ENCODE data around the gene AOC2. TPM values are rescaled to one million over a fixed set of nuclear protein-coding genes. Genes with fewer than 3 reads are reported as not detected.

The AOC2 gene
- total and polyA plus RNA-seq, 2 of the 13 experiments (the other 11 are each of a cell fraction or from before 2014, with no cell fraction given) = 1.2 to 3.3 TPM

GRCh38 chr17:42873315-42873714 lies 28.9 kb downstream of the AOC2 start (continued):
- TF ChIP-seq, protein P1, sequence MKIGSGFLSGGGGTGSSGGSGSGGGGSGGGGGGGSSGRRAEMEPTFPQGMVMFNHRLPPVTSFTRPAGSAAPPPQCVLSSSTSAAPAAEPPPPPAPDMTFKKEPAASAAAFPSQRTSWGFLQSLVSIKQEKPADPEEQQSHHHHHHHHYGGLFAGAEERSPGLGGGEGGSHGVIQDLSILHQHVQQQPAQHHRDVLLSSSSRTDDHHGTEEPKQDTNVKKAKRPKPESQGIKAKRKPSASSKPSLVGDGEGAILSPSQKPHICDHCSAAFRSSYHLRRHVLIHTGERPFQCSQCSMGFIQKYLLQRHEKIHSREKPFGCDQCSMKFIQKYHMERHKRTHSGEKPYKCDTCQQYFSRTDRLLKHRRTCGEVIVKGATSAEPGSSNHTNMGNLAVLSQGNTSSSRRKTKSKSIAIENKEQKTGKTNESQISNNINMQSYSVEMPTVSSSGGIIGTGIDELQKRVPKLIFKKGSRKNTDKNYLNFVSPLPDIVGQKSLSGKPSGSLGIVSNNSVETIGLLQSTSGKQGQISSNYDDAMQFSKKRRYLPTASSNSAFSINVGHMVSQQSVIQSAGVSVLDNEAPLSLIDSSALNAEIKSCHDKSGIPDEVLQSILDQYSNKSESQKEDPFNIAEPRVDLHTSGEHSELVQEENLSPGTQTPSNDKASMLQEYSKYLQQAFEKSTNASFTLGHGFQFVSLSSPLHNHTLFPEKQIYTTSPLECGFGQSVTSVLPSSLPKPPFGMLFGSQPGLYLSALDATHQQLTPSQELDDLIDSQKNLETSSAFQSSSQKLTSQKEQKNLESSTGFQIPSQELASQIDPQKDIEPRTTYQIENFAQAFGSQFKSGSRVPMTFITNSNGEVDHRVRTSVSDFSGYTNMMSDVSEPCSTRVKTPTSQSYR (CRISPR knock-in tag; IDR thresholded peaks at IDR 0.05; ENCODE audit: borderline replicate concordance) = no peak
- TF ChIP-seq ERF (CRISPR knock-in tag; IDR thresholded peaks at IDR 0.05) (0 out of 2 replicates have a peak, but pooled peaks have one; percentile 15), IRX3 (CRISPR knock-in tag; IDR thresholded peaks at IDR 0.05; ENCODE audit: borderline replicate concordance, low read depth) (no peak), ZBTB7B (CRISPR knock-in tag; IDR thresholded peaks at IDR 0.05) (0 out of 2 replicates have a peak, but pooled peaks have one; percentile 31), HNRNPH1 (optimal IDR thresholded peaks at IDR 0.05; ENCODE audit: low read depth, low read length) (no peak), HNF4G (IDR thresholded peaks at IDR 0.05; ENCODE audit: borderline replicate concordance, low read depth, low read length) (peak; percentile 56), HNF4G (CRISPR knock-in tag; IDR thresholded peaks at IDR 0.05; ENCODE audit: borderline replicate concordance, low read depth) (no peak), ARID5B (CRISPR knock-in tag; IDR thresholded peaks at IDR 0.05) (0 out of 2 replicates have a peak, but pooled peaks have one; percentile 31), DNMT3B (CRISPR knock-in tag; conservative IDR thresholded peaks at IDR 0.05) (no peak), GATAD2A (CRISPR knock-in tag; IDR thresholded peaks at IDR 0.05) (0 out of 2 replicates have a peak, but pooled peaks have one; percentile 33), BCL6 (CRISPR knock-in tag; IDR thresholded peaks at IDR 0.05) (no peak), SALL1 (CRISPR knock-in tag; IDR thresholded peaks at IDR 0.05) (0 out of 2 replicates have a peak, but pooled peaks have one; percentile 21), PRDM15 (CRISPR knock-in tag; IDR thresholded peaks at IDR 0.05) (no peak), ZZZ3 (CRISPR knock-in tag; IDR thresholded peaks at IDR 0.05; ENCODE audit: borderline replicate concordance) (no peak), PITX1 (CRISPR knock-in tag; IDR thresholded peaks at IDR 0.05) (no peak), ZFAT (CRISPR knock-in tag; conservative IDR thresholded peaks at IDR 0.05) (no peak)

Measured in HepG2 (cell line).